ENCODE results near the gene SAMD7. TPM values are rescaled to one million over a fixed set of nuclear protein-coding genes. Genes with fewer than 3 reads are reported as not detected.

Gene SAMD7
- total and polyA plus RNA-seq, 8 donors, result 0.06 to 0.08 TPM; not detected in 6

- no peaks in the 10 kb centered on the region for H3K9me3 ChIP-seq
- no peaks in the 10 kb centered on the region for H3K27me3 ChIP-seq
- H3K27ac ChIP-seq, result peak overlapping the region; percentile 96 to 97
- no peak for TF ChIP-seq CTCF (IDR thresholded peaks at IDR 0.05)
- H3K4me1 ChIP-seq, result peaks cover 11 to 38% of the 10 kb centered on the region in 2 donors
- ATAC-seq, result no peak
- peak overlapping the region; percentile 65 to 79 for H3K4me3 ChIP-seq
- intact Hi-C loops (cut with DNase I), result no loop called here
- H3K36me3 ChIP-seq, result no peaks in the 10 kb centered on the region
- peak in 1 of 4 donors; percentile 8 for DNase-seq
Measured at GRCh38 chr3:169965562-169966427, 54.4 kb downstream of the SAMD7 start.

- Histone ChIP-seq H3K36me3 (no peaks in the 10 kb centered on the region), H3K27me3 (no peaks in the 10 kb centered on the region), H3K9me3 (no peaks in the 10 kb centered on the region), H3K27ac (peak within 1 kb of the TSS; percentile 96 to 97), H3K4me3 (peak within 1 kb of the TSS; percentile 65 to 79), H3K4me1 (peaks cover 11 to 45% of the 10 kb centered on the region in 2 donors)
- ATAC-seq (peak; percentile 97), DNase-seq (peak; percentile 95 to 99 (median 96))
- TF ChIP-seq CTCF (IDR thresholded peaks at IDR 0.05), result peak; percentile 20 to 38
- intact Hi-C loops (cut with DNase I), result no loop called here
Measured at GRCh38 chr3:169966428-169966950, 55.1 kb downstream of the SAMD7 start, which contains the start of gene SEC62. Gene SEC62 (plus strand): TSS chr3:169966807. CDS start chr3:169966823, 16 bp downstream.

GRCh38 chr3:169966951-169967915, 55.9 kb downstream of the SAMD7 start:
- peak overlapping the region; percentile 96 to 97 for H3K27ac ChIP-seq
- peaks cover 11 to 52% of the 10 kb centered on the region in 2 donors for H3K4me1 ChIP-seq
- intact Hi-C loops (cut with DNase I), result no loop called here
- H3K36me3 ChIP-seq, result no peaks in the 10 kb centered on the region
- no peaks in the 10 kb centered on the region for H3K9me3 ChIP-seq
- TF ChIP-seq CTCF (IDR thresholded peaks at IDR 0.05), result no peak
- H3K4me3 ChIP-seq, result peak overlapping the region; percentile 65 to 79
- peak in 2 of 4 donors; percentile 70 to 91 for DNase-seq
- H3K27me3 ChIP-seq, result no peaks in the 10 kb centered on the region
- ATAC-seq, result peak; percentile 81

GRCh38 chr3:169968224-169968885, 57.0 kb downstream of the SAMD7 start:
- TF ChIP-seq CTCF (IDR thresholded peaks at IDR 0.05), result no peak
- H3K27ac ChIP-seq, result no peak overlapping the region
- peak overlapping the region in 1 of 2 donors; percentile 79 for H3K4me3 ChIP-seq
- ATAC-seq (no peak), DNase-seq (no peak)
- no peaks in the 10 kb centered on the region for H3K9me3 ChIP-seq
- no peaks in the 10 kb centered on the region for H3K27me3 ChIP-seq
- peaks cover 11 to 58% of the 10 kb centered on the region in 2 donors for H3K4me1 ChIP-seq
- no peaks in the 10 kb centered on the region for H3K36me3 ChIP-seq
- intact Hi-C loops (cut with DNase I), result no loop called here
